ENCODE results near the gene SYNPO2L.
"Not testable (repeated sequence)": the region's sequence is repeated elsewhere in the genome, so short reads cannot be mapped to it uniquely, and the experiment has no call there.

SYNPO2L gene

DNA sequence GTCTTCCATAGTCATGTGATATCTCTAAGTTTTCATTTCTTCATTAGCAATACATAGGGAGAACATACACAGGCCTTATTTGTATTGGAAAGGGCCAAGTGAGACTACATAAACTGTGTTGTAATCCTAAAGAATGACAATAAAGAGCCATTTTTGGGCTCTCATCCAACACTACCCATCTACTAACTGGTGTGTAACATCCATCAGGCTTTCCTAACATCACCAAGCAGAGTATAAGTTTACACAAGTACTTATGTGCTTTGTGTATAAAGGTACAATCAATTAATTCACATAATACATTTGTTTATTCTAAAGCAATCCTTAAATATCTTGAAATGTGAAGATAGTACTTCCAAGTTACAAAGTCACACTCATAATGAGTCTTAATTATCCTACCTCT is 39.5 kb upstream of the SYNPO2L start:
- H3K27ac ChIP-seq (ENCODE audit: low read depth, low read length); H3K27me3 ChIP-seq (ENCODE audit: insufficient read depth, low read length); H2AK5ac ChIP-seq (ENCODE audit: low read length); H2AFZ ChIP-seq (ENCODE audit: insufficient read depth, low read length, poor library complexity); H3K79me2 ChIP-seq (ENCODE audit: control insufficient read depth, insufficient read depth, low read length, poor library complexity); H3K36me3 ChIP-seq (ENCODE audit: control insufficient read depth in 1 of 2, insufficient read depth in 2 of 2, low read length in 2 of 2); H3K23ac ChIP-seq (ENCODE audit: low read length); H3K14ac ChIP-seq (ENCODE audit: low read length); H3K9me3 ChIP-seq (ENCODE audit: insufficient read depth, low read depth, low read length); H4K91ac ChIP-seq (ENCODE audit: low read depth, low read length); H3K18ac ChIP-seq (ENCODE audit: low read length); H3K4ac ChIP-seq (ENCODE audit: low read depth, low read length); H3K9ac ChIP-seq (ENCODE audit: low read length); H4K8ac ChIP-seq (ENCODE audit: low read depth, low read length); H2BK12ac ChIP-seq (ENCODE audit: low read length); H3K4me3 ChIP-seq (ENCODE audit: low read depth, low read length); DNase-seq; H3K79me1 ChIP-seq (ENCODE audit: low read length); H2BK5ac ChIP-seq (ENCODE audit: low read depth, low read length, poor library complexity); H3K4me2 ChIP-seq (ENCODE audit: low read length); H3K4me1 ChIP-seq (ENCODE audit: control insufficient read depth in 1 of 2, insufficient read depth in 2 of 2, low read length in 2 of 2); H4K12ac ChIP-seq (ENCODE audit: low read depth, low read length); H2BK120ac ChIP-seq (ENCODE audit: insufficient read depth, low read length, poor library complexity): not testable (repeated sequence)

DNA sequence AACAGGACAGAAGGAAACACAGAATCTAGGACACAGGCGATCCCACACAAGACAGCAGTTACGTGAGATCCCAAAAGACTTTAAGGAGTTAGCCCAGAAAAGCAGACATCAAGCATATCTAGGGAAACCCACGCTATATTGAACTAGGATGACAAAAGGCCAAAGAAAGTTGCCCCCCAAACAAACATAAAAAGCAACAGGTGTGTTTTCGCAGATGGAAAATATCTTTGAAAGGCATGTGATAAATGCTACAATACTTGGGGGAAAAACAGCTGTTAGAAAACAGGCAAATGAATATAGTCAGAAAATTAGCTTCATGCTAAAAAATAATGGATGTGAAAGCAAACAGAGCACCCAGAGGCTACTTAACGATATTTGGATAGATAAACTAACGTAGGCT is 34.9 kb upstream of the SYNPO2L start:
- H2BK120ac ChIP-seq (ENCODE audit: insufficient read depth, low read length, poor library complexity); H3K27me3 ChIP-seq (ENCODE audit: insufficient read depth, low read length); H4K12ac ChIP-seq (ENCODE audit: low read depth, low read length); H4K91ac ChIP-seq (ENCODE audit: low read depth, low read length); H4K8ac ChIP-seq (ENCODE audit: low read depth, low read length); H2BK12ac ChIP-seq (ENCODE audit: low read length); H3K14ac ChIP-seq (ENCODE audit: low read length); H3K9me3 ChIP-seq (ENCODE audit: insufficient read depth, low read depth, low read length); H3K79me1 ChIP-seq (ENCODE audit: low read length); H3K79me2 ChIP-seq (ENCODE audit: control insufficient read depth, insufficient read depth, low read length, poor library complexity); H3K18ac ChIP-seq (ENCODE audit: low read length); DNase-seq; H3K4me1 ChIP-seq (ENCODE audit: control insufficient read depth in 1 of 2, insufficient read depth in 2 of 2, low read length in 2 of 2); H3K23ac ChIP-seq (ENCODE audit: low read length); H3K4me2 ChIP-seq (ENCODE audit: low read length); H2AK5ac ChIP-seq (ENCODE audit: low read length); H2BK5ac ChIP-seq (ENCODE audit: low read depth, low read length, poor library complexity); H3K36me3 ChIP-seq (ENCODE audit: control insufficient read depth in 1 of 2, insufficient read depth in 2 of 2, low read length in 2 of 2); H3K4me3 ChIP-seq (ENCODE audit: low read depth, low read length); H2AFZ ChIP-seq (ENCODE audit: insufficient read depth, low read length, poor library complexity); H3K4ac ChIP-seq (ENCODE audit: low read depth, low read length); H3K9ac ChIP-seq (ENCODE audit: low read length); H3K27ac ChIP-seq (ENCODE audit: low read depth, low read length): not testable (repeated sequence)
- no CpG with 5 or more reads among the region's 6 CpGs for WGBS (ENCODE audit: extremely low coverage, insufficient coverage, insufficient read length)

DNA sequence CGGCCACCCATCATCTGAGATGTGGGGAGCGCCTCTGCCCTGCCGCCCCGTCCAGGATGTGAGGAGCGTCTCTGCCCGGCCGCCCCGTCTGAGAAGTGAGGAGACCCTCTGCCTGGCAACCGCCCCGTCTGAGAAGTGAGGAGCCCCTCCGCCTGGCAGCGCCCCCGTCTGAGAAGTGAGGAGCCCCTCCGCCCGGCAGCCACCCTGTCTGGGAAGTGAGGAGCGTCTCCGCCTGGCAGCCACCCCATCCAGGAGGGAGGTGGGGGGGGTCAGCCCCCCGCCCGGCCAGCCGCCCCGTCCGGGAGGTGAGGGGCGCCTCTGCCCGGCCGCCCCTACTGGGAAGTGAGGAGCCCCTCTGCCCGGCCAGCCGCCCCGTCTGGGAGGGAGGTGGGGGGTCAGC is 33.8 kb upstream of the SYNPO2L start:
- not testable (repeated sequence) for H3K4ac ChIP-seq (ENCODE audit: low read depth, low read length); H3K36me3 ChIP-seq (ENCODE audit: control insufficient read depth in 1 of 2, insufficient read depth in 2 of 2, low read length in 2 of 2); H3K18ac ChIP-seq (ENCODE audit: low read length); H3K4me1 ChIP-seq (ENCODE audit: control insufficient read depth in 1 of 2, insufficient read depth in 2 of 2, low read length in 2 of 2); H2BK120ac ChIP-seq (ENCODE audit: insufficient read depth, low read length, poor library complexity); H3K79me1 ChIP-seq (ENCODE audit: low read length); H4K91ac ChIP-seq (ENCODE audit: low read depth, low read length); H3K9ac ChIP-seq (ENCODE audit: low read length); H2AK5ac ChIP-seq (ENCODE audit: low read length); H3K4me3 ChIP-seq (ENCODE audit: low read depth, low read length); H3K27ac ChIP-seq (ENCODE audit: low read depth, low read length); H3K14ac ChIP-seq (ENCODE audit: low read length); H2BK5ac ChIP-seq (ENCODE audit: low read depth, low read length, poor library complexity); H3K4me2 ChIP-seq (ENCODE audit: low read length); H4K12ac ChIP-seq (ENCODE audit: low read depth, low read length); H4K8ac ChIP-seq (ENCODE audit: low read depth, low read length); H3K23ac ChIP-seq (ENCODE audit: low read length); H3K79me2 ChIP-seq (ENCODE audit: control insufficient read depth, insufficient read depth, low read length, poor library complexity); H2AFZ ChIP-seq (ENCODE audit: insufficient read depth, low read length, poor library complexity); H3K27me3 ChIP-seq (ENCODE audit: insufficient read depth, low read length); DNase-seq; H3K9me3 ChIP-seq (ENCODE audit: insufficient read depth, low read depth, low read length); H2BK12ac ChIP-seq (ENCODE audit: low read length)
- no CpG with 5 or more reads among the region's 28 CpGs for WGBS (ENCODE audit: extremely low coverage, insufficient coverage, insufficient read length)

DNA sequence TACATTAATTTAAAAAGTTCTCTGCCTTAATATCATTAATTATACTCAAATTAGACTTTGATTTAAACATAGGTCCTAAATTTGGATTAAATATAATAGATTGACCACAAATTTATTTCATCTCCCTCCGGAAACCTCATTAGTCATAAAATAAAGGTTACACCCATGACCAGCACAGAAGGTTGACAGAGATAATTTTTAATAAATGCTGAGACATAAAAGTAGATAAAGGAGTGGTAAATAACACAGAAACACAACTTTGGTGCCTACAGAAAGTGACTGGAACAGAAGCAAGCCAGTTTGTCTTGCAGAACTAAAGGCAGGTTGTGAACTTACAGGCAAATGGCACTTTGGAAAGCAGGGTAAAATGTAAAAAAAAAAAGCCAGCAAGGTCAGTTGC is 31.8 kb upstream of the SYNPO2L start:
- not testable (repeated sequence) for H3K4me1 ChIP-seq (ENCODE audit: control insufficient read depth in 1 of 2, insufficient read depth in 2 of 2, low read length in 2 of 2); H3K4me3 ChIP-seq (ENCODE audit: low read depth, low read length); DNase-seq; H2BK120ac ChIP-seq (ENCODE audit: insufficient read depth, low read length, poor library complexity); H3K14ac ChIP-seq (ENCODE audit: low read length); H2AK5ac ChIP-seq (ENCODE audit: low read length); H3K27me3 ChIP-seq (ENCODE audit: insufficient read depth, low read length); H2BK12ac ChIP-seq (ENCODE audit: low read length); H3K9ac ChIP-seq (ENCODE audit: low read length); H3K18ac ChIP-seq (ENCODE audit: low read length); H3K23ac ChIP-seq (ENCODE audit: low read length); H4K91ac ChIP-seq (ENCODE audit: low read depth, low read length); H3K4ac ChIP-seq (ENCODE audit: low read depth, low read length); H3K36me3 ChIP-seq (ENCODE audit: control insufficient read depth in 1 of 2, insufficient read depth in 2 of 2, low read length in 2 of 2); H2AFZ ChIP-seq (ENCODE audit: insufficient read depth, low read length, poor library complexity); H4K12ac ChIP-seq (ENCODE audit: low read depth, low read length); H3K4me2 ChIP-seq (ENCODE audit: low read length); H4K8ac ChIP-seq (ENCODE audit: low read depth, low read length); H2BK5ac ChIP-seq (ENCODE audit: low read depth, low read length, poor library complexity); H3K79me1 ChIP-seq (ENCODE audit: low read length); H3K79me2 ChIP-seq (ENCODE audit: control insufficient read depth, insufficient read depth, low read length, poor library complexity); H3K9me3 ChIP-seq (ENCODE audit: insufficient read depth, low read depth, low read length); H3K27ac ChIP-seq (ENCODE audit: low read depth, low read length)
- WGBS (ENCODE audit: extremely low coverage, insufficient coverage, insufficient read length) = no CpG with 5 or more reads among the region's 1 CpG

DNA sequence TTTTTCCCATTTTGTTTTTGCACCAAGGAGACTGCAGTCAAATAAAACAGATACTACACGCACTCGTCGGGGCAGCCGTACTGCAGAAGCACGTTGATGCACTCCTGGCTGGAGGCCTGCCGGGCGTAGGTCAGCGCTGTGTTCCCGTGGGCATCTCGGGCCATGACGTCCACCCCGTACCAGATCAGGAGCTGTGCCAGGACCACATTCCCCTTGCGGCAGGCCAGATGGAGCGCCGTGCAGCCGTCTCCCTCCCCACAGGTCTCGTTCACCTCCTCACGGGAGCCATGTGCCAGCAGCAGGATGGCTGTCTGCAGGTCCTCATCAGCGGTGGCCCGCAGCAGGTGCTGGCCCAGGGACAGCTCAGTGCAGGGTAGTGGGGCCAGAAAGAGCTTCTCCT is 18.7 kb upstream of the SYNPO2L start:
- H4K91ac ChIP-seq (ENCODE audit: low read depth, low read length); H3K4me2 ChIP-seq (ENCODE audit: low read length); H3K18ac ChIP-seq (ENCODE audit: low read length); H2AK5ac ChIP-seq (ENCODE audit: low read length); H3K36me3 ChIP-seq (ENCODE audit: control insufficient read depth in 1 of 2, insufficient read depth in 2 of 2, low read length in 2 of 2); H3K4me1 ChIP-seq (ENCODE audit: control insufficient read depth in 1 of 2, insufficient read depth in 2 of 2, low read length in 2 of 2); H4K12ac ChIP-seq (ENCODE audit: low read depth, low read length); H2BK12ac ChIP-seq (ENCODE audit: low read length); H4K8ac ChIP-seq (ENCODE audit: low read depth, low read length); DNase-seq; H3K9ac ChIP-seq (ENCODE audit: low read length); H3K79me2 ChIP-seq (ENCODE audit: control insufficient read depth, insufficient read depth, low read length, poor library complexity); H3K79me1 ChIP-seq (ENCODE audit: low read length); H3K4ac ChIP-seq (ENCODE audit: low read depth, low read length); H2AFZ ChIP-seq (ENCODE audit: insufficient read depth, low read length, poor library complexity); H2BK120ac ChIP-seq (ENCODE audit: insufficient read depth, low read length, poor library complexity); H3K27ac ChIP-seq (ENCODE audit: low read depth, low read length); H3K23ac ChIP-seq (ENCODE audit: low read length); H3K14ac ChIP-seq (ENCODE audit: low read length); H3K9me3 ChIP-seq (ENCODE audit: insufficient read depth, low read depth, low read length); H3K4me3 ChIP-seq (ENCODE audit: low read depth, low read length); H2BK5ac ChIP-seq (ENCODE audit: low read depth, low read length, poor library complexity); H3K27me3 ChIP-seq (ENCODE audit: insufficient read depth, low read length): not testable (repeated sequence)
- WGBS (ENCODE audit: extremely low coverage, insufficient coverage, insufficient read length) = no CpG with 5 or more reads among the region's 20 CpGs

Data from trophoblast cell (in vitro differentiated cells and primary cell).